ENCODE results near the gene XIAP. TPM values are rescaled to one million over a fixed set of nuclear protein-coding genes. Genes with fewer than 3 reads are reported as not detected.
A peak's percentile ranks its signal among the peaks of the same experiment; 100 is the strongest.

Gene XIAP
- total and polyA plus RNA-seq, 9 of the 15 experiments (the other 6 are each of a cell fraction or from before 2014, with no cell fraction given) = 5.7 to 40.5 (median 19.8) TPM

DNA sequence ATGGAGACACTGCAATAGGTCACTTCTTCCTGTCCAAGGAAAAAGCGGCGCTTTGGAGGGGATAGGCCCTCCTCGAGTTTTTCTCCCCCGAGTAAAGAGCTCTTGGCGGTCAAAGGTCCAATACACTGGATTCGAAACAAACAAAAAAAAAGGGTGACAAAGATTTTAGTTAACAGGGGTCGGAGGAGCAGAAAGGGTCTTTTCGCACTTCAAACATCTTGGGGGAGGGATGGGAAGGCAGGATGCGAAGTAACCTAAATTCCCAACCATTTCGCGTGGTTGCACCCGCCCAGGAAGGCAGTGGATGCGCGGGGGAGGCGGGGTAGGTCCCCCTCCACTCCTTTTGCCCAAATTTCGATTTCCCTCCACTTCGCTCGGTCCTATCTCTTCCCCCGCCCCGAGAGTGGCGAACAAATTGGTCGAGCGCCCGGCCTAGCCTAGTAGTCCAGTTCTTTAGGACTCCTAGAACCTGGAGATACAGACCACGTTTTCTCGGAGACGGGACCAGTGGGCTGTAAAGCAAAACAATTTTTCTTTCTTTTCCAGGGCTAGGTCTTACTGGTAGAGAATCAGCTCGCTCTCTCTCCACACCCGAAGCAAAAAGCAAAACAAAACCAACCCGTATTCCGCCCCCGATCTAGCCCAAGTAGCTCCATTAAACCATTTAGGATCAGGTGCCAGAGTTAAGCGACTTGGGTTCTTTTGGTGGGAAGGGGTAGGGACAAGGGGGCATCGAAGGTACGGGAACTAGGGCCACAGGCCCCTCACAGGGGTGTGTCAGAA, 99.6 kb downstream of the XIAP start (continued):
- TF ChIP-seq, protein P1, sequence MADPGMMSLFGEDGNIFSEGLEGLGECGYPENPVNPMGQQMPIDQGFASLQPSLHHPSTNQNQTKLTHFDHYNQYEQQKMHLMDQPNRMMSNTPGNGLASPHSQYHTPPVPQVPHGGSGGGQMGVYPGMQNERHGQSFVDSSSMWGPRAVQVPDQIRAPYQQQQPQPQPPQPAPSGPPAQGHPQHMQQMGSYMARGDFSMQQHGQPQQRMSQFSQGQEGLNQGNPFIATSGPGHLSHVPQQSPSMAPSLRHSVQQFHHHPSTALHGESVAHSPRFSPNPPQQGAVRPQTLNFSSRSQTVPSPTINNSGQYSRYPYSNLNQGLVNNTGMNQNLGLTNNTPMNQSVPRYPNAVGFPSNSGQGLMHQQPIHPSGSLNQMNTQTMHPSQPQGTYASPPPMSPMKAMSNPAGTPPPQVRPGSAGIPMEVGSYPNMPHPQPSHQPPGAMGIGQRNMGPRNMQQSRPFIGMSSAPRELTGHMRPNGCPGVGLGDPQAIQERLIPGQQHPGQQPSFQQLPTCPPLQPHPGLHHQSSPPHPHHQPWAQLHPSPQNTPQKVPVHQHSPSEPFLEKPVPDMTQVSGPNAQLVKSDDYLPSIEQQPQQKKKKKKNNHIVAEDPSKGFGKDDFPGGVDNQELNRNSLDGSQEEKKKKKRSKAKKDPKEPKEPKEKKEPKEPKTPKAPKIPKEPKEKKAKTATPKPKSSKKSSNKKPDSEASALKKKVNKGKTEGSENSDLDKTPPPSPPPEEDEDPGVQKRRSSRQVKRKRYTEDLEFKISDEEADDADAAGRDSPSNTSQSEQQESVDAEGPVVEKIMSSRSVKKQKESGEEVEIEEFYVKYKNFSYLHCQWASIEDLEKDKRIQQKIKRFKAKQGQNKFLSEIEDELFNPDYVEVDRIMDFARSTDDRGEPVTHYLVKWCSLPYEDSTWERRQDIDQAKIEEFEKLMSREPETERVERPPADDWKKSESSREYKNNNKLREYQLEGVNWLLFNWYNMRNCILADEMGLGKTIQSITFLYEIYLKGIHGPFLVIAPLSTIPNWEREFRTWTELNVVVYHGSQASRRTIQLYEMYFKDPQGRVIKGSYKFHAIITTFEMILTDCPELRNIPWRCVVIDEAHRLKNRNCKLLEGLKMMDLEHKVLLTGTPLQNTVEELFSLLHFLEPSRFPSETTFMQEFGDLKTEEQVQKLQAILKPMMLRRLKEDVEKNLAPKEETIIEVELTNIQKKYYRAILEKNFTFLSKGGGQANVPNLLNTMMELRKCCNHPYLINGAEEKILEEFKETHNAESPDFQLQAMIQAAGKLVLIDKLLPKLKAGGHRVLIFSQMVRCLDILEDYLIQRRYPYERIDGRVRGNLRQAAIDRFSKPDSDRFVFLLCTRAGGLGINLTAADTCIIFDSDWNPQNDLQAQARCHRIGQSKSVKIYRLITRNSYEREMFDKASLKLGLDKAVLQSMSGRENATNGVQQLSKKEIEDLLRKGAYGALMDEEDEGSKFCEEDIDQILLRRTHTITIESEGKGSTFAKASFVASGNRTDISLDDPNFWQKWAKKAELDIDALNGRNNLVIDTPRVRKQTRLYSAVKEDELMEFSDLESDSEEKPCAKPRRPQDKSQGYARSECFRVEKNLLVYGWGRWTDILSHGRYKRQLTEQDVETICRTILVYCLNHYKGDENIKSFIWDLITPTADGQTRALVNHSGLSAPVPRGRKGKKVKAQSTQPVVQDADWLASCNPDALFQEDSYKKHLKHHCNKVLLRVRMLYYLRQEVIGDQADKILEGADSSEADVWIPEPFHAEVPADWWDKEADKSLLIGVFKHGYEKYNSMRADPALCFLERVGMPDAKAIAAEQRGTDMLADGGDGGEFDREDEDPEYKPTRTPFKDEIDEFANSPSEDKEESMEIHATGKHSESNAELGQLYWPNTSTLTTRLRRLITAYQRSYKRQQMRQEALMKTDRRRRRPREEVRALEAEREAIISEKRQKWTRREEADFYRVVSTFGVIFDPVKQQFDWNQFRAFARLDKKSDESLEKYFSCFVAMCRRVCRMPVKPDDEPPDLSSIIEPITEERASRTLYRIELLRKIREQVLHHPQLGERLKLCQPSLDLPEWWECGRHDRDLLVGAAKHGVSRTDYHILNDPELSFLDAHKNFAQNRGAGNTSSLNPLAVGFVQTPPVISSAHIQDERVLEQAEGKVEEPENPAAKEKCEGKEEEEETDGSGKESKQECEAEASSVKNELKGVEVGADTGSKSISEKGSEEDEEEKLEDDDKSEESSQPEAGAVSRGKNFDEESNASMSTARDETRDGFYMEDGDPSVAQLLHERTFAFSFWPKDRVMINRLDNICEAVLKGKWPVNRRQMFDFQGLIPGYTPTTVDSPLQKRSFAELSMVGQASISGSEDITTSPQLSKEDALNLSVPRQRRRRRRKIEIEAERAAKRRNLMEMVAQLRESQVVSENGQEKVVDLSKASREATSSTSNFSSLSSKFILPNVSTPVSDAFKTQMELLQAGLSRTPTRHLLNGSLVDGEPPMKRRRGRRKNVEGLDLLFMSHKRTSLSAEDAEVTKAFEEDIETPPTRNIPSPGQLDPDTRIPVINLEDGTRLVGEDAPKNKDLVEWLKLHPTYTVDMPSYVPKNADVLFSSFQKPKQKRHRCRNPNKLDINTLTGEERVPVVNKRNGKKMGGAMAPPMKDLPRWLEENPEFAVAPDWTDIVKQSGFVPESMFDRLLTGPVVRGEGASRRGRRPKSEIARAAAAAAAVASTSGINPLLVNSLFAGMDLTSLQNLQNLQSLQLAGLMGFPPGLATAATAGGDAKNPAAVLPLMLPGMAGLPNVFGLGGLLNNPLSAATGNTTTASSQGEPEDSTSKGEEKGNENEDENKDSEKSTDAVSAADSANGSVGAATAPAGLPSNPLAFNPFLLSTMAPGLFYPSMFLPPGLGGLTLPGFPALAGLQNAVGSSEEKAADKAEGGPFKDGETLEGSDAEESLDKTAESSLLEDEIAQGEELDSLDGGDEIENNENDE (IDR thresholded peaks at IDR 0.05; ENCODE audit: low read depth, low read length) = no peak
- TF ChIP-seq KLF13 (tag; IDR thresholded peaks at IDR 0.05; ENCODE audit: borderline replicate concordance, low read depth) (no peak), L3MBTL2 (IDR thresholded peaks at IDR 0.05) (peak; percentile 23; the same call in 1 of the 2 replicates), DPF2 (IDR thresholded peaks at IDR 0.05) (0 out of 2 replicates have a peak, but pooled peaks have one; percentile 14), SPI1 (IDR thresholded peaks at IDR 0.05; ENCODE audit: borderline replicate concordance, low read depth, low read length) (no peak), ZNF644 (tag; IDR thresholded peaks at IDR 0.05; ENCODE audit: low read depth) (0 out of 2 replicates have a peak, but pooled peaks have one; percentile 11), HNRNPK (IDR thresholded peaks at IDR 0.05; ENCODE audit: low read depth, low read length, poor library complexity, severe bottlenecking) (no peak)
- TF ChIP-seq, protein P2, sequence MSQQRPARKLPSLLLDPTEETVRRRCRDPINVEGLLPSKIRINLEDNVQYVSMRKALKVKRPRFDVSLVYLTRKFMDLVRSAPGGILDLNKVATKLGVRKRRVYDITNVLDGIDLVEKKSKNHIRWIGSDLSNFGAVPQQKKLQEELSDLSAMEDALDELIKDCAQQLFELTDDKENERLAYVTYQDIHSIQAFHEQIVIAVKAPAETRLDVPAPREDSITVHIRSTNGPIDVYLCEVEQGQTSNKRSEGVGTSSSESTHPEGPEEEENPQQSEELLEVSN (IDR thresholded peaks at IDR 0.05; ENCODE audit: borderline replicate concordance in 1 of 2, extremely low read depth in 1 of 2, insufficient read depth in 1 of 2, insufficient read length in 1 of 2, low read depth in 1 of 2, low read length in 1 of 2, poor library complexity in 1 of 2, severe bottlenecking in 1 of 2) = peak in 1 of 2 experiments; percentile 47
- TF ChIP-seq, protein P3, sequence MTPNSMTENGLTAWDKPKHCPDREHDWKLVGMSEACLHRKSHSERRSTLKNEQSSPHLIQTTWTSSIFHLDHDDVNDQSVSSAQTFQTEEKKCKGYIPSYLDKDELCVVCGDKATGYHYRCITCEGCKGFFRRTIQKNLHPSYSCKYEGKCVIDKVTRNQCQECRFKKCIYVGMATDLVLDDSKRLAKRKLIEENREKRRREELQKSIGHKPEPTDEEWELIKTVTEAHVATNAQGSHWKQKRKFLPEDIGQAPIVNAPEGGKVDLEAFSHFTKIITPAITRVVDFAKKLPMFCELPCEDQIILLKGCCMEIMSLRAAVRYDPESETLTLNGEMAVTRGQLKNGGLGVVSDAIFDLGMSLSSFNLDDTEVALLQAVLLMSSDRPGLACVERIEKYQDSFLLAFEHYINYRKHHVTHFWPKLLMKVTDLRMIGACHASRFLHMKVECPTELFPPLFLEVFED (CRISPR knock-in tag; conservative IDR thresholded peaks at IDR 0.05) = 0 out of 2 replicates have a peak, but pooled peaks have one; percentile 22
- TF ChIP-seq, protein P4, sequence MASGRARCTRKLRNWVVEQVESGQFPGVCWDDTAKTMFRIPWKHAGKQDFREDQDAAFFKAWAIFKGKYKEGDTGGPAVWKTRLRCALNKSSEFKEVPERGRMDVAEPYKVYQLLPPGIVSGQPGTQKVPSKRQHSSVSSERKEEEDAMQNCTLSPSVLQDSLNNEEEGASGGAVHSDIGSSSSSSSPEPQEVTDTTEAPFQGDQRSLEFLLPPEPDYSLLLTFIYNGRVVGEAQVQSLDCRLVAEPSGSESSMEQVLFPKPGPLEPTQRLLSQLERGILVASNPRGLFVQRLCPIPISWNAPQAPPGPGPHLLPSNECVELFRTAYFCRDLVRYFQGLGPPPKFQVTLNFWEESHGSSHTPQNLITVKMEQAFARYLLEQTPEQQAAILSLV (tag; IDR thresholded peaks at IDR 0.05) = no peak
